HUDEP-2 (cell line): ENCODE data around the gene FAM76B.

Source experiments
- DNase-seq, 76 experiments: peaks; one replicate each; lab custom pipeline; 2025; ENCODE audit not compliant: unreplicated experiment in 76 of 76; lab: John Stamatoyannopoulos, UW

The FAM76B gene

GRCh38 chr11:95734009-95734572 lies 55.5 kb downstream of the FAM76B start:
- DNase-seq: peak in 73 of 76 experiments; percentile 11 to 91 (median 70)

- peak in 16 of 76 experiments; percentile 5 to 50 (median 24) for DNase-seq
Measured at GRCh38 chr11:95732930-95733602, 56.5 kb downstream of the FAM76B start.

- no peak for DNase-seq
Measured at GRCh38 chr11:95729462-95729861, 60.1 kb downstream of the FAM76B start.

GRCh38 chr11:95728790-95729189 lies 60.8 kb downstream of the FAM76B start:
- DNase-seq: no peak

- no peak for DNase-seq
Measured at GRCh38 chr11:95728094-95728493, 61.5 kb downstream of the FAM76B start.

- DNase-seq: no peak
Measured at GRCh38 chr11:95727620-95728019, 62.0 kb downstream of the FAM76B start.

- DNase-seq: no peak
Measured at GRCh38 chr11:95727111-95727510, 62.5 kb downstream of the FAM76B start.

GRCh38 chr11:95725196-95725595 lies 64.4 kb downstream of the FAM76B start:
- DNase-seq: no peak

GRCh38 chr11:95723361-95723942 lies 66.1 kb downstream of the FAM76B start:
- DNase-seq: no peak

GRCh38 chr11:95720195-95720594 lies 69.4 kb downstream of the FAM76B start:
- no peak for DNase-seq
